ENCODE results near the gene FNBP1. TPM values are rescaled to one million over a fixed set of nuclear protein-coding genes. Genes with fewer than 3 reads are reported as not detected.

FNBP1 gene
- total RNA-seq, 1 experiment from 2014 or later = 30.8 TPM

GRCh38 chr9:129889122-129889940, 153.7 kb downstream of the FNBP1 start:
- ChIA-PET POLR2A (ENCODE audit: unreplicated experiment) (no interaction called here), CTCF (no interaction called here)
- intact Hi-C loops (cut with micrococcal nuclease) = loop anchor here (5.0 kb wide), 1 partner anchor 153 kb away; the partner anchor contains the start of gene FNBP1
- Histone ChIP-seq H3K9me3 (ENCODE audit: low read length) (no peaks in the 10 kb centered on the region), H3K4me1 (ENCODE audit: insufficient read depth, low read length) (peaks cover 18% of the 10 kb centered on the region), H2AFZ (ENCODE audit: low read length) (no peak overlapping the region), H3K36me3 (ENCODE audit: low read depth, low read length) (peaks cover 3% of the 10 kb centered on the region; the same call in 1 of the 2 replicates), H3K79me2 (ENCODE audit: low read length) (no peaks in the 10 kb centered on the region), H4K20me1 (ENCODE audit: low read length) (no peaks in the 10 kb centered on the region), H3K9ac (ENCODE audit: low read length) (no peak overlapping the region), H3K27me3 (ENCODE audit: low read length) (no peaks in the 10 kb centered on the region), H3F3A (ENCODE audit: low read length, unreplicated experiment) (no peaks in the 10 kb centered on the region), H3K27ac (ENCODE audit: low read length) (no peak overlapping the region), H3K4me3 (ENCODE audit: low read length) (no peak overlapping the region), H3K4me2 (ENCODE audit: low read length) (no peak overlapping the region), H3K9me2 (replicated peaks; ENCODE audit: low read length) (no peaks in the 10 kb centered on the region)
- ATAC-seq (no peak), DNase-seq (no peak)
- TF ChIP-seq EZH2 (IDR thresholded peaks at IDR 0.05; ENCODE audit: low read length, unreplicated experiment) (no peak), EZH2phosphoT487 (IDR thresholded peaks at IDR 0.05; ENCODE audit: borderline replicate concordance, low read length) (no peak)
- TF ChIP-seq, protein P1, sequence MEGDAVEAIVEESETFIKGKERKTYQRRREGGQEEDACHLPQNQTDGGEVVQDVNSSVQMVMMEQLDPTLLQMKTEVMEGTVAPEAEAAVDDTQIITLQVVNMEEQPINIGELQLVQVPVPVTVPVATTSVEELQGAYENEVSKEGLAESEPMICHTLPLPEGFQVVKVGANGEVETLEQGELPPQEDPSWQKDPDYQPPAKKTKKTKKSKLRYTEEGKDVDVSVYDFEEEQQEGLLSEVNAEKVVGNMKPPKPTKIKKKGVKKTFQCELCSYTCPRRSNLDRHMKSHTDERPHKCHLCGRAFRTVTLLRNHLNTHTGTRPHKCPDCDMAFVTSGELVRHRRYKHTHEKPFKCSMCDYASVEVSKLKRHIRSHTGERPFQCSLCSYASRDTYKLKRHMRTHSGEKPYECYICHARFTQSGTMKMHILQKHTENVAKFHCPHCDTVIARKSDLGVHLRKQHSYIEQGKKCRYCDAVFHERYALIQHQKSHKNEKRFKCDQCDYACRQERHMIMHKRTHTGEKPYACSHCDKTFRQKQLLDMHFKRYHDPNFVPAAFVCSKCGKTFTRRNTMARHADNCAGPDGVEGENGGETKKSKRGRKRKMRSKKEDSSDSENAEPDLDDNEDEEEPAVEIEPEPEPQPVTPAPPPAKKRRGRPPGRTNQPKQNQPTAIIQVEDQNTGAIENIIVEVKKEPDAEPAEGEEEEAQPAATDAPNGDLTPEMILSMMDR (conservative IDR thresholded peaks at IDR 0.05; ENCODE audit: low read depth, low read length) = no peak
- no TSS peak for BruUV-seq (replicated peaks)

GRCh38 chr9:129888293-129889121, 154.5 kb downstream of the FNBP1 start:
- TF ChIP-seq EZH2 (IDR thresholded peaks at IDR 0.05; ENCODE audit: low read length, unreplicated experiment) (no peak), EZH2phosphoT487 (IDR thresholded peaks at IDR 0.05; ENCODE audit: borderline replicate concordance, low read length) (no peak)
- TF ChIP-seq, protein P1 (conservative IDR thresholded peaks at IDR 0.05; ENCODE audit: low read depth, low read length) = no peak
- intact Hi-C loops (cut with micrococcal nuclease) = loop anchor here (5.0 kb wide), 1 partner anchor 154 kb away; the partner anchor contains the start of gene FNBP1
- POLR2A ChIA-PET (ENCODE audit: unreplicated experiment) = no interaction called here
- no peak overlapping the region for H2AFZ ChIP-seq (ENCODE audit: low read length)
- H3K9ac ChIP-seq (ENCODE audit: low read length) = no peak overlapping the region
- no peaks in the 10 kb centered on the region for H3K79me2 ChIP-seq (ENCODE audit: low read length)
- no peaks in the 10 kb centered on the region for H3K27me3 ChIP-seq (ENCODE audit: low read length)
- H3K4me2 ChIP-seq (ENCODE audit: low read length) = no peak overlapping the region
- H3K4me1 ChIP-seq (ENCODE audit: insufficient read depth, low read length) = peaks cover 24% of the 10 kb centered on the region
- no peaks in the 10 kb centered on the region for H3F3A ChIP-seq (ENCODE audit: low read length, unreplicated experiment)
- H3K9me3 ChIP-seq (ENCODE audit: low read length) = no peaks in the 10 kb centered on the region
- CTCF ChIA-PET = no interaction called here
- no TSS peak for BruUV-seq (replicated peaks)
- H4K20me1 ChIP-seq (ENCODE audit: low read length) = no peaks in the 10 kb centered on the region
- H3K4me3 ChIP-seq (ENCODE audit: low read length) = no peak overlapping the region
- H3K9me2 ChIP-seq (replicated peaks; ENCODE audit: low read length) = no peaks in the 10 kb centered on the region
- DNase-seq (no peak), ATAC-seq (no peak)
- H3K27ac ChIP-seq (ENCODE audit: low read length) = no peak overlapping the region
- peaks cover 3% of the 10 kb centered on the region; the same call in 1 of the 2 replicates for H3K36me3 ChIP-seq (ENCODE audit: low read depth, low read length)
